Measurements from ENCODE around the gene CTRB2.

GRCh38 chr16:75179208-75179607 lies 27.8 kb downstream of the CTRB2 start:
- no peak for TF ChIP-seq POLR2A (IDR thresholded peaks at IDR 0.05; ENCODE audit: low read depth, low read length)
- TF ChIP-seq POLR2AphosphoS5 (IDR thresholded peaks at IDR 0.05; ENCODE audit: low read depth, low read length) = no peak
